IPS-11a (cell line): ENCODE results near the gene NSD1.
"Not testable (repeated sequence)": the region's sequence is repeated elsewhere in the genome, so short reads cannot be mapped to it uniquely, and the experiment has no call there.

Source experiments
- H3K4me3 ChIP-seq: one replicate; pipeline ENCODE4 v1.5.1; 2013; ENCODE audit warnings: low read depth, low read length, control low read depth

NSD1 gene

GRCh38 chr5:177303925-177304391, 170.4 kb downstream of the NSD1 start:
- H3K4me3 ChIP-seq: peak overlapping the region; percentile 95

GRCh38 chr5:177304392-177305119, 171.0 kb downstream of the NSD1 start:
- peak overlapping the region; percentile 95 for H3K4me3 ChIP-seq

GRCh38 chr5:177306103-177306640, 172.6 kb downstream of the NSD1 start:
- H3K4me3 ChIP-seq: not testable (repeated sequence)

GRCh38 chr5:177306674-177307543, 173.3 kb downstream of the NSD1 start:
- H3K4me3 ChIP-seq: no peak overlapping the region

GRCh38 chr5:177307544-177308363, 174.2 kb downstream of the NSD1 start:
- H3K4me3 ChIP-seq: no peak overlapping the region

- H3K4me3 ChIP-seq: no peak overlapping the region
Observed at GRCh38 chr5:177308740-177309139, 175.2 kb downstream of the NSD1 start.

GRCh38 chr5:177309351-177310191, 176.0 kb downstream of the NSD1 start:
- H3K4me3 ChIP-seq: no peak overlapping the region

- H3K4me3 ChIP-seq: no peak overlapping the region
Observed at GRCh38 chr5:177310332-177310731, 176.8 kb downstream of the NSD1 start.

GRCh38 chr5:177310757-177311391, 177.3 kb downstream of the NSD1 start:
- H3K4me3 ChIP-seq: peak overlapping the region; percentile 62

- peak overlapping the region; percentile 62 for H3K4me3 ChIP-seq
Observed at GRCh38 chr5:177311392-177311722, 177.8 kb downstream of the NSD1 start.

- peak within 1 kb of the TSS; percentile 62 for H3K4me3 ChIP-seq
Observed at GRCh38 chr5:177311723-177312648, 178.4 kb downstream of the NSD1 start, which contains the start of gene MXD3. MXD3 (minus strand) TSS chr5:177311898; CDS start chr5:177311830, 68 bp downstream.

GRCh38 chr5:177312649-177313181, 179.1 kb downstream of the NSD1 start:
- peak overlapping the region; percentile 44 for H3K4me3 ChIP-seq

- H3K4me3 ChIP-seq: no peak overlapping the region
Observed at GRCh38 chr5:177313561-177314259, 180.1 kb downstream of the NSD1 start.

GRCh38 chr5:177314376-177315342, 181.1 kb downstream of the NSD1 start:
- no peak overlapping the region for H3K4me3 ChIP-seq

- H3K4me3 ChIP-seq: no peak overlapping the region
Observed at GRCh38 chr5:177315411-177315810, 181.8 kb downstream of the NSD1 start.

- no peak overlapping the region for H3K4me3 ChIP-seq
Observed at GRCh38 chr5:177316005-177316404, 182.4 kb downstream of the NSD1 start.
